Measurements from ENCODE around the gene GALNT2.

GALNT2 gene

GRCh38 chr1:230174041-230174440, 107.0 kb downstream of the GALNT2 start:
- H3K27ac ChIP-seq: no peak overlapping the region
- no peak for DNase-seq (ENCODE audit: low read depth, low spot score)

DNA sequence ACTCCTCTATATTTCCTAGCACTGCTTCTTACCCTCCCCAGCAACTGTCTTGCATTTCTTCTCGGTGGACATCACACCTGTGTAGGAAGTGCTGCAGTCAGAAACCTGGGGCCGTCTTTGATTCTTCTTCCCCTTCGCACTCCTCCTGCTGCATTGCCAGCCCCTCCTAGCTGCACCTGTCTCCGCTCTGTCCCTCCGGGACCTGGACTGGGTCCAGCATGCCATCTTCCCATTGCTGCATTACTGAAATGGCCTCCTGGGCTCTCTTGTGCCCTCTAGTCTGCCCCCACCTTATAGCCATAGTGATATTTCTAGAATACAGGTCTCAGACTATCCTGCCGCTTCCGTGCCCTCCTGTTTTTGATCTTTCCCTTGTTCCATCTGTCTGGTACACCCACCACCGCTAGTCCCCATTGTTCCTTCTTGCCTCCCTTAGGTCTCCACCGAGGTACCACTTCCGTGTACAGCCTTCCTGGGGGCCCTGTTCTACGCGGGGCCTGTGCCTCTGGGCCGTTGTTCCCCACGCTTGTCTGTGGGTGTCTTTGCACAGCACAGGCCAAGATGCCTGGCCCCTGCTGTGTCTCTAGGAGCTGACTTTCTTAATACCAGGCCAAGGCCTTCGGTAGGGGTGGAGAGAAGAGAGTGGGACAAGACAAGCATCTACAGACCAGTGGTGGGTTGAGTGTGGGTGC, 107.6 kb downstream of the GALNT2 start:
- no peak overlapping the region for H3K27ac ChIP-seq
- DNase-seq (ENCODE audit: low read depth, low spot score): no peak

GRCh38 chr1:230175163-230175747, 108.2 kb downstream of the GALNT2 start:
- DNase-seq (ENCODE audit: low read depth, low spot score): no peak
- H3K27ac ChIP-seq: no peak overlapping the region

DNA sequence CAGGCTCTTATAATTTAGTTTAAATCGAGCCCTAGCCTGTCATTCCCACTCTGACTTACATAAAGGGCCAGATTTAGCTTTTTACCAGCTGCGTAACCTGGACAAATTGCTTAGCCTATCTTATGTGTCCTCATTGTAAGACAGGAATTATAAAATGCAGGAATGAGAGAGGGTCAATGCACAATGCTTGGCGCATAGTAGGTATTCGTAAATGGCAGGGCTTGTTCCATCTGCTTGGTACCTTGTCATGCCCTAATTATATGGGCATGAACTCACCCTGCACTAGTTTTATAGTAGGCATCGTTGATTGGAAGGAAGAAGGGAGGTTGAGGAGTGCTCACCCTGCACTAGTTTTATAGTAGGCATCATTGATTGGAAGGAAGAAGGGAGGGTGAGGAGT, 108.8 kb downstream of the GALNT2 start:
- H3K27ac ChIP-seq: no peak overlapping the region
- DNase-seq (ENCODE audit: low read depth, low spot score): no peak

GRCh38 chr1:230176326-230176725, 109.3 kb downstream of the GALNT2 start:
- DNase-seq (ENCODE audit: low read depth, low spot score): no peak
- H3K27ac ChIP-seq: no peak overlapping the region

DNA sequence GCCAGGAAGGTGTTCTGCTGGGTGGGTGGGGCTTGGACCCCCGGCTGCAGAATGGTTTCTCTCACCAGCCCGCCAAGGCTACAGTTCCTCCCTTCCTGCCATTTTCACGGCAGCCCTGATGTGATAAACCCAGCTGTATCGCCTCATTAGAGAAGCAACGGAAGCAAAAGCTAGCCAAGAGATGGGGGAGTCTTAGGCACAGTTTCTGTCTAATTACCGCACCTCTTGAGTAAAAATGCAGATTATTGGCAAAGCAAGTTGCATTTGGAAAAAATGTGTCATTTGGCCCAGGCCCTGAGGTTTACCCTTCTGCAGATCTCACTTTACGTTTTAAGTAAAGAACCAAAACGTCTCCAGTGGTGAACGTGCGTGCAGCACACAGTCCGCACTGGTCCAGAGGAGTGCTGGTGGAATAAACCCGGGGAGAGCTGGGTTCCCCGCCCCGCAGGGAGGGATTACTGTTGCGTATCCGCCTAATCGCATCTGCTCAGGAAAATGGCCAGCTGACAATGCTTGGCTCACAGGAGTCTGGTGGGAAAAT, 109.9 kb downstream of the GALNT2 start:
- no peak overlapping the region for H3K27ac ChIP-seq
- no peak for DNase-seq (ENCODE audit: low read depth, low spot score)

DNA sequence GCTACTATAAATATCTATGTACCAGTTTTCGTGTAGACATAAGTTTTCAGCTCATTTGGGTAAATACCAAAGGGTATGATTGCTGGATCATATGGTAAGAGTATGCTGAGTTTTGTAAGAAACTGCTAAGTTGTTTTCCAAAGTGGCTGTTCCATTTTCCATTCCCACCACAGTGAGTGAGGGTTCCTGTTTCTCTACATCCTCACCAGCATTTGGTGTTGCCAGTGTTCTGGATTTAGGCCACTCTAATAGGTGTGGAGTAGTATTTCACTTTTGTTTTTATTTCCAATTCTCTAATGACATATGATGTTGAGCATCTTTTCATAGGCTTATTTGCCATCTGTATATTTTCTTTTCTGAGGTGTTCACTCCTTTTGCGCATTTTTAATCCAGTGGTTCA, 112.2 kb downstream of the GALNT2 start:
- DNase-seq (ENCODE audit: low read depth, low spot score): no peak
- no peak overlapping the region for H3K27ac ChIP-seq

- DNase-seq (ENCODE audit: low read depth, low spot score): no peak
- H3K27ac ChIP-seq: no peak overlapping the region
Observed at GRCh38 chr1:230185076-230186001, 118.3 kb downstream of the GALNT2 start.

GRCh38 chr1:230186003-230186863, 119.2 kb downstream of the GALNT2 start:
- no peak overlapping the region for H3K27ac ChIP-seq
- DNase-seq (ENCODE audit: low read depth, low spot score): peak; percentile 92

DNA sequence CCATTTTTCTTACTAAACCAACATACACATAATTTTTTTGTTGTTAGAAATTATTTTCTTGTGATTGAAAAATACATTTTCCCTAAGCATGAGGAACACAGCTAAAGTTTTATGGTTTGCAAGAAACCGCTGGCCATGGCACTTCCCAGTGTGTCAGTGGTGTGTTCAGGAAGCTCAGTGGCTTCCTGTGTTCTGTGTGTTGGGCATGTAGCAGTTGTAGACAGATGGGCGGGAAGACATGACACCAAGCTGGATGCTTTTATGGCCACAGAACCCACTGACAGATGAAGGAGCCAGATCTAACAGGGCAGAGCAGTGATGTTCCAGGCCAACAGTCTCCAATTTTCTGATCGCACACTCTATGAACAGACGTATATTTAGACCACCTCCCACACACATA, 119.8 kb downstream of the GALNT2 start:
- DNase-seq (ENCODE audit: low read depth, low spot score): no peak
- no peak overlapping the region for H3K27ac ChIP-seq

DNA sequence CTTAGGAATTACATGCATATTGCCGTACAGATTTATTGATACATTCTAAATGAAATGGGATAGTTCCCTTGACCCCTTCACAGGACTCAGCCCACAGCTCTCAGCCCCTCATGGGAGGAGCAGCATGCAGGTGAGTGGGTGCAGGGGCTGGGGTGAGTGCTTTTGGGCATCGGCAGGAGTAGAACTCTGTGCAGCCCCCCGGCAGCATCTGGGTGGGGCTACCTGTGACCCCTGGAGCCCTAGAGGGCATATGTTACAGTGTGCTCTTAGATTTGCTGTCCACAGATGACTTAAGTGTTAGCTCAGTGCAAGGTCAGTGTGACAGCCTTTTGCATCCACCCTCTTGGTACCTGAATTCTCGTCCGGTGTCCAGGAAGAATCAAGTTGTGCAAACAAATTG, 120.3 kb downstream of the GALNT2 start:
- no peak overlapping the region for H3K27ac ChIP-seq
- DNase-seq (ENCODE audit: low read depth, low spot score): no peak

DNA sequence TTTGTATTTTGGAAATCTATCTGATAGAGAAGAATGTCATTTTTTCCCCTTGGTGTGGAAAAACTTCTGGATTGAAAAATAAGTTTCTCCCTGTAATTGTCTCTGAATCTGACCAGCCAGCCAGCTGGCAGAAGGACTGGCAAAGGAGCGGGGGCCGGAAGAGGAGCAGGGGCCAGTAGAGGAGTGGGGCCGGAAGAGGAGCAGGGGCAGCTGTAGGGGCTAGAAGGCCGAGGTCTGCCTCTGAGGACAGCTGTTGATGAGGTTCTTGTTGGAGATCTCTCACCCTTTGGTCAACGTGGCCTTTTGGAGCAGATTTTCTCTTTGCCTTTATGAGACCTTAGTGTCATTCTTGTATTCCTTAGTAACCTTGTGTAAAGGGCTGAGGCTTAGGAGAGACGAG, 121.8 kb downstream of the GALNT2 start:
- DNase-seq (ENCODE audit: low read depth, low spot score): no peak
- H3K27ac ChIP-seq: no peak overlapping the region

- H3K27ac ChIP-seq: no peak overlapping the region
- DNase-seq (ENCODE audit: low read depth, low spot score): no peak
Observed at GRCh38 chr1:230189341-230189740, 122.3 kb downstream of the GALNT2 start.

DNA sequence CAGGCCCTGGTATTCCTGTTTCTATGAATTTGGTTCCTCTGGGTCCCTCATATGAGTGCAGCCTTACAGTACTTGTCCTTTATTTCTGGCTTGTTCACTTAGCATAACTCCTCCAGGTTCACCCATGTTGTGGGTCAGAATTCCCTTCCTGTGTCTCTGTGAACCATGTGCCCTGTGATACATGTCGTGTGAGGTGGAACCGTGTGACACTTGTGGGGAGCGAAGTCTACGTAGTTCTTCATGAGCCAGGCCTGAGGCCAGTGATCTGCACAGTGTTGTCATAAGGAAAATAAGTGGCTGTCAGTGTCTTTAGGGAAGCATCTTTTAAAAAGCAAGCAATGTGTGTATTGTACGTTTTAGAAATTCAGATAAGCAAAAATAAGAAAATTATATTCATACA, 122.8 kb downstream of the GALNT2 start:
- DNase-seq (ENCODE audit: low read depth, low spot score): no peak
- no peak overlapping the region for H3K27ac ChIP-seq

- H3K27ac ChIP-seq: no peak overlapping the region
Observed at GRCh38 chr1:230191079-230191804, 124.2 kb downstream of the GALNT2 start.

GRCh38 chr1:230191855-230192254, 124.8 kb downstream of the GALNT2 start:
- H3K27ac ChIP-seq: no peak overlapping the region
- DNase-seq (ENCODE audit: low read depth, low spot score): no peak

More at GRCh38 chr1:230191079-230191804, 124.2 kb downstream of the GALNT2 start:
- no peak for DNase-seq (ENCODE audit: low read depth, low spot score)

DNA sequence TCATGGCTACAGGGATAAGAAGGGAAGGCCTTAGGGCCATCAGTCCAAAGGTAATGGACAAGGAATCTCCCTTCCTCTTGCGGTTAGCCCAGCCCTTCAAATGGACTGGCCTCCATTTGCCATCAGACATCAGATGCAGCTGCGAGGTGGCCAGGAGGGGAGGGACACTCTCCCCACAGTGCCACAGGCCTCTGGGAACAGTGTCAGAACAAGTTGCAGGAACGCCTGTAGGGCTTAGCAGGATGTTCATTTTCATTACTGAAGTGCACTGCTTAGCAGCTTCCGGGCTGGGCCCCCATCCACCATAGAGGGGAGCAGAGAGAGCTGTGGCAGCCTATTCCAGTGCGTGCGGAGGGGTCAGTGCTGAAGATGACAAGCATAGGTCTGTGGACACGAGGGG, 127.5 kb downstream of the GALNT2 start:
- H3K27ac ChIP-seq: no peak overlapping the region
- no peak for DNase-seq (ENCODE audit: low read depth, low spot score)

GRCh38 chr1:230195199-230195598, 128.2 kb downstream of the GALNT2 start:
- no peak for DNase-seq (ENCODE audit: low read depth, low spot score)
- no peak overlapping the region for H3K27ac ChIP-seq

DNA sequence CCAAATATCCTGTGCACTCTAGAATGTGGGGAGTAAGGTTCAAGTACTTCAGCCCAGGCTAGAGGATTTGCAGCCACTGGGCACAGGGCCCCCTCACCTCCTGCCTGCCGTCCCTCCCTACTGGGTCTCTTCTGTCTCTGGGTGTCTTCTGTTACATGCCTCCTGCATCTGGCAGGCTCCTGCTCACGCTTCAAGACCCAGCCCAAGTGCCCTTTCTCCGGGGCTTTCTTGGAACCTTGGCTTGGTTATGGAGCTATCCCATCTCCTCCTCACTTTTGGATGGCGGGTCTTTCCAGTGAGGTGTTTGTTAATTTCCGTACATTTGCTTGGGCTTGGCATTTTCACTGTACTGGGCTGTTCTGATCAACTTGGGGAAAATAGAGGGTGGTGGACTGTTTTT, 129.0 kb downstream of the GALNT2 start:
- H3K27ac ChIP-seq: no peak overlapping the region
- no peak for DNase-seq (ENCODE audit: low read depth, low spot score)

Measured in epithelial cell of prostate (primary cell).